ENCODE results near the gene LARGE1. TPM values are rescaled to one million over a fixed set of nuclear protein-coding genes. Genes with fewer than 3 reads are reported as not detected.

LARGE1 gene
- total RNA-seq, 4 donors from 2014 or later: 78.1 to 156 (median 104) TPM

- TF ChIP-seq CTCF (IDR thresholded peaks at IDR 0.05) (peak; percentile 60 to 92 (median 88)), POLR2A (IDR thresholded peaks at IDR 0.05) (no peak)
- no peak overlapping the region for H3K4me3 ChIP-seq
- H3K27ac ChIP-seq: no peak overlapping the region
- DNase-seq: peak; percentile 85 to 90 (median 89)
- H3K9me3 ChIP-seq: no peaks in the 10 kb centered on the region
- no peaks in the 10 kb centered on the region for H3K27me3 ChIP-seq
- H3K4me1 ChIP-seq: no peaks in the 10 kb centered on the region
- H3K36me3 ChIP-seq: no peaks in the 10 kb centered on the region
Observed at GRCh38 chr22:33302049-33302545, 618.2 kb downstream of the LARGE1 start.

- Histone ChIP-seq H3K27me3 (no peaks in the 10 kb centered on the region), H3K27ac (peak overlapping the region in 2 of 4 donors; percentile 36 to 64), H3K9me3 (no peaks in the 10 kb centered on the region), H3K4me3 (no peak overlapping the region), H3K36me3 (no peaks in the 10 kb centered on the region), H3K4me1 (no peaks in the 10 kb centered on the region)
- no peak for TF ChIP-seq CTCF (IDR thresholded peaks at IDR 0.05)
- no peak for TF ChIP-seq POLR2A (IDR thresholded peaks at IDR 0.05)
- DNase-seq: no peak
Observed at GRCh38 chr22:33300165-33300564, 620.1 kb downstream of the LARGE1 start.

- no peaks in the 10 kb centered on the region for H3K27me3 ChIP-seq
- peak in 2 of 3 donors; percentile 75 to 82 for DNase-seq
- TF ChIP-seq CTCF (IDR thresholded peaks at IDR 0.05) (no peak), POLR2A (IDR thresholded peaks at IDR 0.05) (no peak)
- no peaks in the 10 kb centered on the region for H3K9me3 ChIP-seq
- H3K4me3 ChIP-seq: no peak overlapping the region
- peak overlapping the region in 2 of 4 donors; percentile 36 to 64 for H3K27ac ChIP-seq
- H3K36me3 ChIP-seq: peaks cover 0 to 2% (median 0%) of the 10 kb centered on the region in 3 donors
- H3K4me1 ChIP-seq: no peaks in the 10 kb centered on the region
Observed at GRCh38 chr22:33299245-33299956, 620.9 kb downstream of the LARGE1 start.

- H3K36me3 ChIP-seq: peaks cover 0 to 9% (median 0%) of the 10 kb centered on the region in 3 donors
- TF ChIP-seq POLR2A (IDR thresholded peaks at IDR 0.05): no peak
- TF ChIP-seq CTCF (IDR thresholded peaks at IDR 0.05): no peak
- H3K27ac ChIP-seq: no peak overlapping the region
- no peaks in the 10 kb centered on the region for H3K9me3 ChIP-seq
- DNase-seq: no peak
- no peak overlapping the region for H3K4me3 ChIP-seq
- no peaks in the 10 kb centered on the region for H3K27me3 ChIP-seq
- no peaks in the 10 kb centered on the region for H3K4me1 ChIP-seq
Observed at GRCh38 chr22:33296941-33297340, 623.3 kb downstream of the LARGE1 start.

- H3K36me3 ChIP-seq: peaks cover 0 to 4% (median 0%) of the 10 kb centered on the region in 3 donors
- TF ChIP-seq CTCF (IDR thresholded peaks at IDR 0.05): no peak
- H3K27ac ChIP-seq: no peak overlapping the region
- no peak overlapping the region for H3K4me3 ChIP-seq
- H3K9me3 ChIP-seq: no peaks in the 10 kb centered on the region
- H3K27me3 ChIP-seq: no peaks in the 10 kb centered on the region
- no peaks in the 10 kb centered on the region for H3K4me1 ChIP-seq
- DNase-seq: no peak
Observed at GRCh38 chr22:33288078-33288477, 632.2 kb downstream of the LARGE1 start.

All from Peyer's patch (tissue), 4 donors.